Uterus (tissue), 4 donors: ENCODE measurements around the gene SPPL2C. TPM values are rescaled to one million over a fixed set of nuclear protein-coding genes. Genes with fewer than 3 reads are reported as not detected.

ENCODE experiments used
- DNase-seq, 2 donors: peaks; one replicate each; pipeline ENCODE4 v3.0.0-alpha.2; 2019 to 2020
- H3K27ac ChIP-seq, 2 donors: fragments of 200-600 bp; sonication (generic); 1 replicate in 1 of 2; 2 replicates in 1 of 2; pipeline ENCODE4 v1.5.1; 2016 to 2018
- H3K27me3 ChIP-seq, 2 donors: fragments of 200-600 bp; sonication (generic); one replicate each; pipeline ENCODE4 v1.5.1; 2018 to 2019; ENCODE audit warnings: control low read depth in 1 of 2
- H3K36me3 ChIP-seq, 2 donors: fragments of 200-600 bp; sonication (generic); one replicate each; pipeline ENCODE4 v1.5.1; 2019; ENCODE audit warnings: control low read depth in 1 of 2
- H3K4me1 ChIP-seq, 2 donors: fragments of 200-600 bp; sonication (generic); one replicate each; pipeline ENCODE4 v1.5.1; 2018 to 2019; ENCODE audit warnings: control low read depth in 1 of 2
- H3K4me3 ChIP-seq, 2 donors: fragments of 200-600 bp; sonication (generic); 1 replicate in 1 of 2; 2 replicates in 1 of 2; pipeline ENCODE4 v1.5.1; 2018 to 2019; ENCODE audit warnings: mild to moderate bottlenecking in 1 of 2
- H3K9me3 ChIP-seq, 2 donors: fragments of 200-600 bp; sonication (generic); one replicate each; pipeline ENCODE4 v1.5.1; 2019; ENCODE audit warnings: control low read depth in 1 of 2
- CTCF ChIP-seq, 4 experiments: fragments of 200-600 bp in 2 of 4; fragments of 450-650 bp in 2 of 4; sonication (generic) in 2 of 4; IDR thresholded peaks; one replicate each; pipeline ENCODE4 v1.5.1; 2016 to 2019; ENCODE audit warnings: antibody characterized with exemption in 4 of 4, mild to moderate bottlenecking in 2 of 4, moderate library complexity in 1 of 4
- POLR2A ChIP-seq, 2 donors: fragments of 450-650 bp; IDR thresholded peaks; one replicate each; pipeline ENCODE4 v1.6.1; 2016; ENCODE audit warnings: antibody characterized with exemption in 2 of 2, mild to moderate bottlenecking in 1 of 2, moderate library complexity in 1 of 2
- intact Hi-C: fragments of 100-400 bp; cut with DNase I; formaldehyde crosslinking; loops from one replicate; pipeline ENCODE4 v1.15.1; 2023; ENCODE audit warnings: low total_unique reads
- total RNA-seq, 4 donors: library from RNA; depleted of rRNA in 3 of 4; stranded (reverse); fragments of >200 nt in 3 of 4; gene quantifications; one replicate each; pipeline versions ENCODE4 v1.1.0 to v1.2.4, GENCODE V29; 2014 to 2023
- donor health status: DM: yes; HTN: yes; CAD: no.

Gene SPPL2C
- total RNA-seq, 4 donors from 2014 or later, result not detected

DNA sequence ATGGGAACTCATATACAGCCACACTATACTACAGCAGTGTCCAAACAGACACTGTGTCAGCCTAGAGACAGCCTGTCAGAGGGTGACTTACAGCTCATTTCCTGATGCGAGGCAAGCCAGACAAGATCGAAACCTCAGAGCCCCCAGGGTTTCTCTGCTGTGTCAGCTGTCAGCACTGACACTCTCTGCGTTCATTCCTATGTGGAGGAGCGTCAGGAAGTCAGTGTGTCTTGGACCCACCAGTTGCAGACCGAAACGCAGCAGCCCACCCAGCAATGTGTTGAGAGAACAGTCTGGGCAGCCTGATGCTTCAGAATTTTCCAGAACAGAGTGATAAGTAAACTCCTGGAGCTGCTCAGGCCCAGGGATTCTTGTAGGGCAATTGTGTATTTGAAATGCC, 29.0 kb downstream of the SPPL2C start:
- DNase-seq, result no peak
- Histone ChIP-seq H3K4me1 (no peaks in the 10 kb centered on the region), H3K27ac (no peak overlapping the region), H3K9me3 (no peaks in the 10 kb centered on the region), H3K27me3 (no peaks in the 10 kb centered on the region), H3K4me3 (no peak overlapping the region), H3K36me3 (no peaks in the 10 kb centered on the region)
- TF ChIP-seq CTCF (IDR thresholded peaks at IDR 0.05), result no peak
- TF ChIP-seq POLR2A (IDR thresholded peaks at IDR 0.05), result no peak
- intact Hi-C loops, result no loop called here

- Histone ChIP-seq H3K27me3 (no peaks in the 10 kb centered on the region), H3K9me3 (no peaks in the 10 kb centered on the region), H3K4me3 (no peak overlapping the region), H3K27ac (no peak overlapping the region), H3K4me1 (no peaks in the 10 kb centered on the region), H3K36me3 (no peaks in the 10 kb centered on the region)
- TF ChIP-seq POLR2A (IDR thresholded peaks at IDR 0.05) (no peak), CTCF (IDR thresholded peaks at IDR 0.05) (no peak)
- intact Hi-C loops, result no loop called here
- DNase-seq, result no peak
Measured at GRCh38 chr17:45874151-45874550, 29.5 kb downstream of the SPPL2C start.

- H3K27ac ChIP-seq, result no peak overlapping the region
- no peak for DNase-seq
- no peaks in the 10 kb centered on the region for H3K36me3 ChIP-seq
- H3K4me1 ChIP-seq, result no peaks in the 10 kb centered on the region
- intact Hi-C loops, result no loop called here
- H3K27me3 ChIP-seq, result no peaks in the 10 kb centered on the region
- H3K4me3 ChIP-seq, result no peak overlapping the region
- H3K9me3 ChIP-seq, result no peaks in the 10 kb centered on the region
- TF ChIP-seq POLR2A (IDR thresholded peaks at IDR 0.05), result no peak
- no peak for TF ChIP-seq CTCF (IDR thresholded peaks at IDR 0.05)
Measured at GRCh38 chr17:45876539-45876938, 31.9 kb downstream of the SPPL2C start.

GRCh38 chr17:45877467-45877866, 32.8 kb downstream of the SPPL2C start:
- no peak for TF ChIP-seq CTCF (IDR thresholded peaks at IDR 0.05)
- no peak for TF ChIP-seq POLR2A (IDR thresholded peaks at IDR 0.05)
- no peak for DNase-seq
- H3K27ac ChIP-seq, result no peak overlapping the region
- no peak overlapping the region for H3K4me3 ChIP-seq
- H3K9me3 ChIP-seq, result no peaks in the 10 kb centered on the region
- H3K36me3 ChIP-seq, result no peaks in the 10 kb centered on the region
- H3K27me3 ChIP-seq, result no peaks in the 10 kb centered on the region
- intact Hi-C loops, result no loop called here
- no peaks in the 10 kb centered on the region for H3K4me1 ChIP-seq

DNA sequence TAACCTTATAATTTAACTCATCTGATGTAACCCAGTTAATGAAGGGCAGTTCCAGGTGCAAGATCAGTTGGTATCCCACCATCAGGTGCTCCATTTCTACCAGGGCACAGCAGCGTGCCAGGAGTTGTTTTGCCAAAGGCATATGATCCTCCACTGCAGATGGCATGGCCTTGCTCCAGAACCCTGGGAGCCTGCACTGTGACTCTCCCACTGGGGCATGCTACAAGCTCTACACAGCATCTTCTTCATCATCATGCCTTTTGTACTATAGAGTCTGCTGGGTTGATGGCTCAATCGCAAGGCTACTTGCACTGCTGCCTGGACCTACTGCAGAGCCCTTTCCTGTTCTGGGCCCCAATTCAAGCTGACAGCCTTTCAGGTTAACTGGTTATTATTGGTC, 38.4 kb downstream of the SPPL2C start:
- intact Hi-C loops, result no loop called here
- DNase-seq, result no peak

More for the DNA sequence above, 38.4 kb downstream of the SPPL2C start:
- Histone ChIP-seq H3K27ac (no peak overlapping the region), H3K36me3 (no peaks in the 10 kb centered on the region), H3K4me1 (no peaks in the 10 kb centered on the region), H3K4me3 (no peak overlapping the region), H3K9me3 (no peaks in the 10 kb centered on the region), H3K27me3 (no peaks in the 10 kb centered on the region)
- TF ChIP-seq CTCF (IDR thresholded peaks at IDR 0.05) (no peak), POLR2A (IDR thresholded peaks at IDR 0.05) (no peak)
